A673 (cell line): ENCODE results near the gene ZNF324B. TPM values are rescaled to one million over a fixed set of nuclear protein-coding genes. Genes with fewer than 3 reads are reported as not detected.

ENCODE experiments used
- BruUV-seq: library from RNA; stranded (reverse); fragments of 400-500 nt; replicated peaks from 2 replicates; lab custom pipeline; 2021; lab: Mats Ljungman, UMichigan
- CTCF ChIA-PET: fragments of 300-600 bp; sonication (Branson Sonifier 250); formaldehyde crosslinking; loops from one replicate; lab custom pipeline; 2022; ENCODE audit warnings: antibody characterized with exemption; lab: Charles Lee
- POLR2A ChIA-PET: fragments of 300-600 bp; sonication (Branson Sonifier 250); formaldehyde crosslinking; loops from one replicate; lab custom pipeline; 2022; ENCODE audit warnings: antibody characterized with exemption; ENCODE audit not compliant: low non-redundant PET; lab: Charles Lee
- DNase-seq: peaks from one replicate; pipeline ENCODE4 v3.0.0-alpha.2; 2015; ENCODE audit warnings: low spot score
- H3K27ac ChIP-seq: fragments of 200-600 bp; sonication (generic); 2 replicates; pipeline ENCODE4 v1.5.1; 2016; ENCODE audit warnings: mixed run types, low read depth, mild to moderate bottlenecking, mixed read lengths, antibody characterized with exemption, low read length; ENCODE audit not compliant: poor library complexity, severe bottlenecking
- H3K27me3 ChIP-seq: fragments of 200-600 bp; sonication (generic); replicated peaks from 2 replicates; pipeline ENCODE4 v1.6.1; 2017; ENCODE audit warnings: mixed run types, low read depth, mild to moderate bottlenecking, mixed read lengths, antibody characterized with exemption, low read length; ENCODE audit not compliant: insufficient read depth, poor library complexity
- H3K36me3 ChIP-seq: fragments of 200-600 bp; sonication (generic); 2 replicates; pipeline ENCODE4 v1.6.1; 2016; ENCODE audit warnings: mixed run types, mild to moderate bottlenecking, mixed read lengths, antibody characterized with exemption, low read length; ENCODE audit not compliant: insufficient read depth, poor library complexity, severe bottlenecking
- H3K4me1 ChIP-seq: fragments of 200-600 bp; sonication (generic); 2 replicates; pipeline ENCODE4 v1.6.1; 2017; ENCODE audit warnings: mixed run types, mild to moderate bottlenecking, mixed read lengths, antibody characterized with exemption, low read length; ENCODE audit not compliant: insufficient read depth, poor library complexity, severe bottlenecking
- H3K4me3 ChIP-seq: fragments of 200-600 bp; sonication (generic); 2 replicates; pipeline ENCODE4 v1.5.1; 2016; ENCODE audit warnings: low read depth, mixed run types, mild to moderate bottlenecking, mixed read lengths, low read length; ENCODE audit not compliant: poor library complexity, severe bottlenecking
- H3K9me3 ChIP-seq: fragments of 200-600 bp; sonication (generic); 2 replicates; pipeline ENCODE4 v1.6.1; 2016; ENCODE audit warnings: mixed run types, low read depth, mild to moderate bottlenecking, mixed read lengths, antibody characterized with exemption, low read length; ENCODE audit not compliant: poor library complexity, severe bottlenecking
- CTCF ChIP-seq: fragments of 300-800, 200-600 bp; sonication (generic); conservative IDR thresholded peaks from 2 replicates; pipeline ENCODE4 v1.5.1; 2017; ENCODE audit warnings: low read depth, mild to moderate bottlenecking, antibody characterized with exemption, low read length, moderate library complexity, mixed read lengths
- EZH2 ChIP-seq: fragments of 200-600 bp; sonication (generic); IDR thresholded peaks from 2 replicates; pipeline ENCODE4 v1.6.1; 2017; ENCODE audit warnings: borderline replicate concordance, low read depth, mild to moderate bottlenecking, mixed read lengths, antibody characterized with exemption, low read length; ENCODE audit not compliant: poor library complexity, severe bottlenecking
- intact Hi-C: fragments of 100-400 bp; cut with micrococcal nuclease; formaldehyde crosslinking; loops from one replicate; pipeline ENCODE4 v1.10.0; 2022; ENCODE audit not compliant: unreplicated experiment
- total RNA-seq: library from RNA; stranded (reverse); gene quantifications from 2 replicates; pipeline ENCODE4 v1.2.3, GENCODE V29; 2021

ZNF324B gene
- total RNA-seq, 1 experiment from 2014 or later = 6.8 TPM

GRCh38 chr19:58471736-58472135 is 20.3 kb downstream of the ZNF324B start:
- POLR2A ChIA-PET = no interaction called here
- Histone ChIP-seq H3K4me3 (no peak overlapping the region), H3K9me3 (no peaks in the 10 kb centered on the region), H3K36me3 (no peaks in the 10 kb centered on the region), H3K27me3 (no peaks in the 10 kb centered on the region), H3K4me1 (peaks cover 4% of the 10 kb centered on the region), H3K27ac (no peak overlapping the region)
- intact Hi-C loops = no loop called here
- CTCF ChIA-PET = no interaction called here
- BruUV-seq = no TSS peak
- TF ChIP-seq EZH2 (no peak), CTCF (no peak)
- no peak for DNase-seq

- intact Hi-C loops = no loop called here
- POLR2A ChIA-PET = no interaction called here
- CTCF ChIA-PET = no interaction called here
- no peaks in the 10 kb centered on the region for H3K27me3 ChIP-seq
- no peaks in the 10 kb centered on the region for H3K36me3 ChIP-seq
- no peak overlapping the region for H3K4me3 ChIP-seq
- no TSS peak for BruUV-seq
- no peaks in the 10 kb centered on the region for H3K9me3 ChIP-seq
- no peak for TF ChIP-seq EZH2
- TF ChIP-seq CTCF = no peak
- H3K27ac ChIP-seq = no peak overlapping the region
- DNase-seq = no peak
- peaks cover 6% of the 10 kb centered on the region for H3K4me1 ChIP-seq
These were observed 22.4 kb downstream of the ZNF324B start for GRCh38 chr19:58473775-58474174.

GRCh38 chr19:58474291-58474996 is 23.0 kb downstream of the ZNF324B start:
- H3K27me3 ChIP-seq = no peaks in the 10 kb centered on the region
- intact Hi-C loops = no loop called here
- DNase-seq = no peak
- no TSS peak for BruUV-seq
- no peak for TF ChIP-seq CTCF
- no peak for TF ChIP-seq EZH2
- H3K4me3 ChIP-seq = no peak overlapping the region
- ChIA-PET CTCF (no interaction called here), POLR2A (no interaction called here)
- H3K36me3 ChIP-seq = no peaks in the 10 kb centered on the region
- peaks cover 6% of the 10 kb centered on the region for H3K4me1 ChIP-seq
- H3K9me3 ChIP-seq = no peaks in the 10 kb centered on the region
- H3K27ac ChIP-seq = peak overlapping the region; percentile 84
